Measurements from ENCODE around the gene DCAF7. TPM values are rescaled to one million over a fixed set of nuclear protein-coding genes. Genes with fewer than 3 reads are reported as not detected.

The DCAF7 gene
- total RNA-seq, 1 experiment from 2014 or later = 91.5 TPM

DNA sequence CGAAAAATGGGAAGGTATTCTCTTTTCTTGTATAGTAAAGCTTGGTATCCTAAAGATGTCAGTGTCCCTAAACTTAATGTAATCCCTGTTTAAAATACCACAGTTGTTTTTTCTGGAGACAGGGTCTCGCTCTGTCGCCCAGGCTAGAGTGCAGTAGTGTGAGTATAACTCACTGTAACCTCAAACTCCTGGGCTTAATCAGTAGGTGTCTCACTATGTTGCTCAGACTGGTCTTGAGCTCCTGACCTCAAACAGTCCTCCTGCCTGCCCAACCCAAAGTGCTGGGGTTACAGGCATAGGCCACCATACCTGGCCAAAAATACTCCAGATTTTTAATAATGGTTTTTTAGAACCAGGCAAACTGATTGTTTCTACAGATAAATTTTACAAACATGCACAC, 8.2 kb downstream of the DCAF7 start:
- ATAC-seq = no peak
- POLR2A ChIA-PET = no interaction called here
- H3K36me3 Mint-ChIP-seq = peaks cover 10% of the 10 kb centered on the region
- H3K27ac Mint-ChIP-seq = no peak overlapping the region
- TF ChIP-seq FOXK1 (CRISPR knock-in tag; IDR thresholded peaks at IDR 0.05) (no peak), ZNF121 (CRISPR knock-in tag; IDR thresholded peaks at IDR 0.05) (peak; percentile 35; the same call in 1 of the 2 replicates)
- CTCF ChIA-PET = interaction anchor here (1.3 kb wide), 1 partner anchor 54 kb away, joined by 6 read pairs; no protein-coding TSS in a partner anchor
- H3K9me3 Mint-ChIP-seq = no peaks in the 10 kb centered on the region
- H3K4me3 Mint-ChIP-seq = no peak overlapping the region
- H3K4me1 Mint-ChIP-seq = no peaks in the 10 kb centered on the region; the same call in 1 of the 2 replicates
- H3K27me3 Mint-ChIP-seq (ENCODE audit: low read depth) = no peaks in the 10 kb centered on the region
- DNase-seq (ENCODE audit: low spot score) = no peak

- Mint-ChIP-seq H3K9me3 (no peaks in the 10 kb centered on the region), H3K36me3 (peaks cover 6% of the 10 kb centered on the region; the same call in 1 of the 2 replicates), H3K27me3 (ENCODE audit: low read depth) (no peaks in the 10 kb centered on the region), H3K4me1 (no peaks in the 10 kb centered on the region), H3K27ac (no peak overlapping the region), H3K4me3 (no peak overlapping the region)
- POLR2A ChIA-PET = interaction anchor here (0.6 kb wide), 1 partner anchor 35 kb away, joined by 3 read pairs; no protein-coding TSS in a partner anchor
- CTCF ChIA-PET = interaction anchor here (1.0 kb wide), 1 partner anchor 50 kb away, joined by 3 read pairs; no protein-coding TSS in a partner anchor
- TF ChIP-seq ZNF532 (CRISPR knock-in tag; IDR thresholded peaks at IDR 0.05; ENCODE audit: borderline replicate concordance) = no peak
- TF ChIP-seq RELA (CRISPR knock-in tag; IDR thresholded peaks at IDR 0.05; ENCODE audit: borderline replicate concordance) = no peak
- TF ChIP-seq SMAD3 (CRISPR knock-in tag; IDR thresholded peaks at IDR 0.05; ENCODE audit: borderline replicate concordance) = no peak
- TF ChIP-seq KAT7 (CRISPR knock-in tag; IDR thresholded peaks at IDR 0.05; ENCODE audit: borderline replicate concordance) = no peak
- TF ChIP-seq OVOL2 (CRISPR knock-in tag; IDR thresholded peaks at IDR 0.05; ENCODE audit: borderline replicate concordance) = no peak
- TF ChIP-seq ZNF138 (CRISPR knock-in tag; conservative IDR thresholded peaks at IDR 0.05) = no peak
- TF ChIP-seq CREM (CRISPR knock-in tag; IDR thresholded peaks at IDR 0.05) = no peak
- no peak for TF ChIP-seq AR (CRISPR knock-in tag; IDR thresholded peaks at IDR 0.05)
- TF ChIP-seq TCF7 (CRISPR knock-in tag; IDR thresholded peaks at IDR 0.05; ENCODE audit: low read depth) = no peak
- TF ChIP-seq ZNF263 (CRISPR knock-in tag; IDR thresholded peaks at IDR 0.05; ENCODE audit: low read depth) = no peak
- TF ChIP-seq, protein P1, sequence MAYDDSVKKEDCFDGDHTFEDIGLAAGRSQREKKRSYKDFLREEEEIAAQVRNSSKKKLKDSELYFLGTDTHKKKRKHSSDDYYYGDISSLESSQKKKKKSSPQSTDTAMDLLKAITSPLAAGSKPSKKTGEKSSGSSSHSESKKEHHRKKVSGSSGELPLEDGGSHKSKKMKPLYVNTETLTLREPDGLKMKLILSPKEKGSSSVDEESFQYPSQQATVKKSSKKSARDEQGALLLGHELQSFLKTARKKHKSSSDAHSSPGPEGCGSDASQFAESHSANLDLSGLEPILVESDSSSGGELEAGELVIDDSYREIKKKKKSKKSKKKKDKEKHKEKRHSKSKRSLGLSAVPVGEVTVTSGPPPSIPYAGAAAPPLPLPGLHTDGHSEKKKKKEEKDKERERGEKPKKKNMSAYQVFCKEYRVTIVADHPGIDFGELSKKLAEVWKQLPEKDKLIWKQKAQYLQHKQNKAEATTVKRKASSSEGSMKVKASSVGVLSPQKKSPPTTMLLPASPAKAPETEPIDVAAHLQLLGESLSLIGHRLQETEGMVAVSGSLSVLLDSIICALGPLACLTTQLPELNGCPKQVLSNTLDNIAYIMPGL (CRISPR knock-in tag; IDR thresholded peaks at IDR 0.05) = no peak
- TF ChIP-seq GRHL2 (CRISPR knock-in tag; IDR thresholded peaks at IDR 0.05; ENCODE audit: insufficient replicate concordance, severe bottlenecking) = no peak
- TF ChIP-seq ATF3 (CRISPR knock-in tag; conservative IDR thresholded peaks at IDR 0.05) = no peak
- TF ChIP-seq ZNF232 (CRISPR knock-in tag; IDR thresholded peaks at IDR 0.05) = no peak
- TF ChIP-seq TP53 (CRISPR knock-in tag; IDR thresholded peaks at IDR 0.05) = no peak
- no peak for TF ChIP-seq E2F1 (CRISPR knock-in tag; IDR thresholded peaks at IDR 0.05)
- TF ChIP-seq ELF4 (CRISPR knock-in tag; IDR thresholded peaks at IDR 0.05; ENCODE audit: low read depth) = no peak
- no peak for TF ChIP-seq TEAD1 (CRISPR knock-in tag; IDR thresholded peaks at IDR 0.05)
- ATAC-seq (no peak), DNase-seq (ENCODE audit: low spot score) (no peak)
Observed at GRCh38 chr17:63561819-63562218, 11.5 kb downstream of the DCAF7 start.

Data from WTC11 (cell line).